Measurements from ENCODE around the gene OR2T10.

- TF ChIP-seq POLR2AphosphoS5 (IDR thresholded peaks at IDR 0.05; ENCODE audit: low read depth, low read length): no peak
- no peak for TF ChIP-seq TAF1 (IDR thresholded peaks at IDR 0.05; ENCODE audit: borderline replicate concordance, low read depth, low read length)
- no peak for TF ChIP-seq POLR2A (IDR thresholded peaks at IDR 0.05; ENCODE audit: low read depth, low read length)
Observed at GRCh38 chr1:248585266-248585665, 12.2 kb downstream of the OR2T10 start.
